Measurements from ENCODE around the gene P4HTM.

P4HTM gene

DNA sequence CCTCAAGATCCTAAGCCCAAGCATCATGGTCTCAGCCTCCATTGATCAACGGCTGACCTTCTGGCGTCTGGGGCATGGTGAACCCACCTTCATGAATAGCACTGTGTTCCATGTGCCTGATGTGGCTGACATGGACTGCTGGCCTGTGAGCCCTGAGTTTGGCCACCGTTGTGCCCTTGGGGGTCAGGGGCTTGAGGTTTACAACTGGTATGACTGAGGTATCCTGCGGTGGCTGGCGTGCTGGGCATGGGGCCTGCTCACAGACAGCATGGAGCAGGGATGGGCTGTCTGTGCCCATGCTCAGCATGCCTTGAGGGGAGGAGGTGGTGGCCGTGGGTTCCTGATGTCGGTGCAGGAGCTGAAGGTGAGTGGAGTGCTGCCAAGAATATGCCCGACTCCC lies 25.0 kb downstream of the P4HTM start:
- H3K36me3 ChIP-seq (ENCODE audit: control insufficient read depth, insufficient read depth, low read length) = peaks cover 23% of the 10 kb centered on the region
- peaks cover 9% of the 10 kb centered on the region for H3K4me1 ChIP-seq (ENCODE audit: control insufficient read depth, insufficient read depth, low read length)
- H3K9me3 ChIP-seq (ENCODE audit: control insufficient read depth, insufficient read depth, low read length) = no peaks in the 10 kb centered on the region
- no peak overlapping the region for H3K4me3 ChIP-seq (ENCODE audit: low read depth, low read length)
- H3K27me3 ChIP-seq (ENCODE audit: control insufficient read depth, insufficient read depth, low read length) = no peaks in the 10 kb centered on the region
- H3K9ac ChIP-seq (ENCODE audit: low read depth, low read length) = no peak overlapping the region

GRCh38 chr3:49015765-49016164 lies 25.7 kb downstream of the P4HTM start:
- Histone ChIP-seq H3K36me3 (ENCODE audit: control insufficient read depth, insufficient read depth, low read length) (peaks cover 23% of the 10 kb centered on the region), H3K9me3 (ENCODE audit: control insufficient read depth, insufficient read depth, low read length) (no peaks in the 10 kb centered on the region), H3K4me3 (ENCODE audit: low read depth, low read length) (no peak overlapping the region), H3K9ac (ENCODE audit: low read depth, low read length) (no peak overlapping the region), H3K4me1 (ENCODE audit: control insufficient read depth, insufficient read depth, low read length) (peaks cover 11% of the 10 kb centered on the region), H3K27me3 (ENCODE audit: control insufficient read depth, insufficient read depth, low read length) (no peaks in the 10 kb centered on the region)

GRCh38 chr3:49016414-49017228 lies 26.6 kb downstream of the P4HTM start:
- Histone ChIP-seq H3K4me3 (ENCODE audit: low read depth, low read length) (no peak overlapping the region), H3K9me3 (ENCODE audit: control insufficient read depth, insufficient read depth, low read length) (no peaks in the 10 kb centered on the region), H3K36me3 (ENCODE audit: control insufficient read depth, insufficient read depth, low read length) (peaks cover 21% of the 10 kb centered on the region), H3K27me3 (ENCODE audit: control insufficient read depth, insufficient read depth, low read length) (no peaks in the 10 kb centered on the region), H3K4me1 (ENCODE audit: control insufficient read depth, insufficient read depth, low read length) (peaks cover 11% of the 10 kb centered on the region), H3K9ac (ENCODE audit: low read depth, low read length) (no peak overlapping the region)

GRCh38 chr3:49017229-49017970 lies 27.4 kb downstream of the P4HTM start:
- peak overlapping the region; percentile 54 for H3K9ac ChIP-seq (ENCODE audit: low read depth, low read length)
- H3K4me3 ChIP-seq (ENCODE audit: low read depth, low read length) = peak overlapping the region; percentile 77

GRCh38 chr3:49017971-49018706 lies 28.1 kb downstream of the P4HTM start, which contains the start of gene DALRD3:
TSS of gene DALRD3 (minus strand) at chr3:49018580. CDS start at chr3:49018564, 16 bp downstream.
- H3K4me1 ChIP-seq (ENCODE audit: control insufficient read depth, insufficient read depth, low read length) = peaks cover 15% of the 10 kb centered on the region
- no peaks in the 10 kb centered on the region for H3K9me3 ChIP-seq (ENCODE audit: control insufficient read depth, insufficient read depth, low read length)
- H3K4me3 ChIP-seq (ENCODE audit: low read depth, low read length) = peak within 1 kb of the TSS; percentile 77
- peak within 1 kb of the TSS; percentile 54 for H3K9ac ChIP-seq (ENCODE audit: low read depth, low read length)
- H3K27me3 ChIP-seq (ENCODE audit: control insufficient read depth, insufficient read depth, low read length) = no peaks in the 10 kb centered on the region
- peaks cover 19% of the 10 kb centered on the region for H3K36me3 ChIP-seq (ENCODE audit: control insufficient read depth, insufficient read depth, low read length)

More at GRCh38 chr3:49017229-49017970, 27.4 kb downstream of the P4HTM start:
- H3K36me3 ChIP-seq (ENCODE audit: control insufficient read depth, insufficient read depth, low read length) = peaks cover 19% of the 10 kb centered on the region
- H3K4me1 ChIP-seq (ENCODE audit: control insufficient read depth, insufficient read depth, low read length) = peaks cover 11% of the 10 kb centered on the region
- H3K9me3 ChIP-seq (ENCODE audit: control insufficient read depth, insufficient read depth, low read length) = no peaks in the 10 kb centered on the region
- H3K27me3 ChIP-seq (ENCODE audit: control insufficient read depth, insufficient read depth, low read length) = no peaks in the 10 kb centered on the region

DNA sequence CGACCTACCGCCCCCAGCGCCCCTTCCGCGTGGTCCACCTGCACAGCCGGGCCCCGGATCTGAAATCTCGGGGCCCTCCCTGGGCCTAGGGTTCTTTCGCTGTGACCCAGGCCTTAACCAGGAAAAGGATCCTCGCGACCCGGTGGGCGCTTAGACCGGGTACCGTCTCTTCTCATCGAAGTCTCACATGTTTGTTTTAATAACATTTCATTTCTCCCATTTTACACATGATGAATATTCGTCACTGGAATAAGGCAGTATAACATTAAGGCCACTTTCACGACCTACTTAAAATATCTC lies 28.6 kb downstream of the P4HTM start:
- Histone ChIP-seq H3K4me3 (ENCODE audit: low read depth, low read length) (peak overlapping the region; percentile 77), H3K27me3 (ENCODE audit: control insufficient read depth, insufficient read depth, low read length) (no peaks in the 10 kb centered on the region), H3K9me3 (ENCODE audit: control insufficient read depth, insufficient read depth, low read length) (no peaks in the 10 kb centered on the region), H3K9ac (ENCODE audit: low read depth, low read length) (no peak overlapping the region), H3K36me3 (ENCODE audit: control insufficient read depth, insufficient read depth, low read length) (peaks cover 21% of the 10 kb centered on the region), H3K4me1 (ENCODE audit: control insufficient read depth, insufficient read depth, low read length) (peaks cover 16% of the 10 kb centered on the region)

DNA sequence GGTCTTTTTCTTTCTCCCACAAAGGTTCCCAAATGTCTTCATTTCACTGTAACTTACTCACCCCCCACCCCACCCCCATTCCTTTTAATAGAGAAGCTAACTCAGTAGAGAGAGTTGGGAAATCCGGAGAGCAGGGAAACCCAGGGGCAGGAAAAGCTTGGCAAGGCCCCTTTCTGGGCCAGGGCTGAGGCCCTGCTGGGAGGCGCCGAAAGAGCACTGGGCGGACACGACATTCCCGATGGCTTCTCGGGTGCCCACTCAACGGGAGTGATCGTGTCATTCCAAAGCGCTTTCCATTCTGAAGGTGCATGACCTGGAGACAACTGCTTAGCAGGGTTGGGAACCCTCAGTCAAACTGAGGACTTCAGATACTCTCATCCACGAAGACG lies 29.9 kb downstream of the P4HTM start:
- Histone ChIP-seq H3K4me3 (ENCODE audit: low read depth, low read length) (peak overlapping the region; percentile 87), H3K9ac (ENCODE audit: low read depth, low read length) (peak overlapping the region; percentile 79), H3K4me1 (ENCODE audit: control insufficient read depth, insufficient read depth, low read length) (peaks cover 13% of the 10 kb centered on the region), H3K36me3 (ENCODE audit: control insufficient read depth, insufficient read depth, low read length) (peaks cover 26% of the 10 kb centered on the region), H3K27me3 (ENCODE audit: control insufficient read depth, insufficient read depth, low read length) (no peaks in the 10 kb centered on the region), H3K9me3 (ENCODE audit: control insufficient read depth, insufficient read depth, low read length) (no peaks in the 10 kb centered on the region)

DNA sequence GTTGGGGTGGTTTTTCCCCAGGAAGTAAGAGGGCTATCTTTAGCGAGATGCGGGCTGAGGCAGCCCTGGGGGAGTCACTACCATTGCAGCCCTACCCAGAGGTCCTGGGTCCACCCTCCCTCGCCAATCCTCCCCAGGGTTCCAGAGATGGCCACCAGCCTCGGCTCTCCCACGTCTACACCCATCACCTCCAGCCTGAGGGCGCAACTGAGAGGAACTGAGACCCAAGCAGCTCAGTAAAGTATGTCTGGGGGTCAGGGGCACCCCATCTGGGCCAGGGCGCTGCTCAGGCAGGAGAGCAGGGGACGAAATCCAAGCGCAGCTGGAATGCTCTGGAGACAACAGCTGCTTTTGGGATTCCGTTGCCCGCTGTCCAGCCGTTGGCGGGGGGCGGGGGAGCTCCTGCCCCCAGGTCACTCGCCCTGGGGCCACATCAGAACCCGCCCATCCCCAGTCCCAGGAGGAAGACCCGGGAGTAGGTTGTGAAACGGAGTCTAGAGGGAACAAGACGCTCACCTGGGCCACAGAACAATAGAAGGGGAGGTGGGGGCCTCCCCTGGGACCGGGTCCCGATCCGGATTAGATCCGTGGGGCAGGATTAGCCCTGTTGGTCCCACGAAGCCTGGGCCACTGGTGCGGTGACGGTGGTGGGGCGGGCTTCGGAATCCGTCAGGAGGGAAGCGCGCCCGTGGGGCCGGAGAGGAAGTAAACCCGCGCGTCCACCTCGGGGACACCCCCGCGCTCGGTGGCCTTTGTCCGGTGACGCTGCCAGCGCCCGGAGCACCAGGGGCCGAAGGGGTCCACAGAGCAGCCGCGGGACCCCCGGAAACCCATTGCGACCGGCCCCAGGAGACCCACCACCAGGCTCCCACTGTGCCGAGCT lies 30.5 kb downstream of the P4HTM start:
- no peaks in the 10 kb centered on the region for H3K27me3 ChIP-seq (ENCODE audit: control insufficient read depth, insufficient read depth, low read length)
- peaks cover 26% of the 10 kb centered on the region for H3K36me3 ChIP-seq (ENCODE audit: control insufficient read depth, insufficient read depth, low read length)
- H3K9ac ChIP-seq (ENCODE audit: low read depth, low read length) = peak overlapping the region; percentile 79
- H3K4me1 ChIP-seq (ENCODE audit: control insufficient read depth, insufficient read depth, low read length) = peaks cover 13% of the 10 kb centered on the region
- H3K4me3 ChIP-seq (ENCODE audit: low read depth, low read length) = peak overlapping the region; percentile 87
- H3K9me3 ChIP-seq (ENCODE audit: control insufficient read depth, insufficient read depth, low read length) = no peaks in the 10 kb centered on the region

DNA sequence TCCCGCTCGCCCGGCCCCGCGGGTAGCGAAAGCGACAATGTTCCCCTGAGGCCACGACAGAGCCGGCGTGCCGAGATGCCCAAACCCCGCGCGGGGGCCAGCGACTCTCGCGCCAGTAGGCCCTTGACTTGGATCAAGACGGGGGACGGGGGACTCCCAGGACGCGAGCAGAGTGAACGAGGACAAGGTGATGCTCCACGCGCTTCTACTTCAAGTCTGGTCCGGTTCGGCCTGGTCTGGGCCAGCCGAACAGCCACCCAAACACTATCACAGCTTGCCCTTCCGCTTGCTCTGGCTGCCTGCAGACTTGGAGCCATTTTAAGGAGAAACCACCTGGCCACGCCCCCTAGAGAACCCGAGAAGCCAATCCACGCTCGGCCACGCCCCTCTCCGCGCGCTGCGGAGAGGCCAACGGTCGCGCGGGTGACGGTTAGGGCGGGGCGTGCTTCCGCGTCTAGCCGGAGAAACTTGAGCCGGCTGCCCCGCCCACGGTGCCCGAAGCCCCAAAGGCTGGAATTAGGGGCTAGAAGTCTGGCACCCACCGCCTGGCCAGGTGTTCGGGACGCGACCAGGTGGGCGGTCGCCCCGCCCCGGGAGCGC lies 31.3 kb downstream of the P4HTM start:
- Histone ChIP-seq H3K9ac (ENCODE audit: low read depth, low read length) (peak overlapping the region; percentile 96), H3K4me3 (ENCODE audit: low read depth, low read length) (peak overlapping the region; percentile 92), H3K27me3 (ENCODE audit: control insufficient read depth, insufficient read depth, low read length) (no peaks in the 10 kb centered on the region), H3K9me3 (ENCODE audit: control insufficient read depth, insufficient read depth, low read length) (no peaks in the 10 kb centered on the region), H3K4me1 (ENCODE audit: control insufficient read depth, insufficient read depth, low read length) (peaks cover 13% of the 10 kb centered on the region), H3K36me3 (ENCODE audit: control insufficient read depth, insufficient read depth, low read length) (peaks cover 29% of the 10 kb centered on the region)

- Histone ChIP-seq H3K27me3 (ENCODE audit: control insufficient read depth, insufficient read depth, low read length) (no peaks in the 10 kb centered on the region), H3K9ac (ENCODE audit: low read depth, low read length) (peak within 1 kb of the TSS; percentile 96), H3K36me3 (ENCODE audit: control insufficient read depth, insufficient read depth, low read length) (peaks cover 36% of the 10 kb centered on the region), H3K4me1 (ENCODE audit: control insufficient read depth, insufficient read depth, low read length) (peaks cover 13% of the 10 kb centered on the region), H3K9me3 (ENCODE audit: control insufficient read depth, insufficient read depth, low read length) (no peaks in the 10 kb centered on the region), H3K4me3 (ENCODE audit: low read depth, low read length) (peak within 1 kb of the TSS; percentile 92)
Observed at GRCh38 chr3:49021813-49022687, 32.0 kb downstream of the P4HTM start, which contains the start of gene NDUFAF3. TSS of gene NDUFAF3 (plus strand) at chr3:49022121. CDS start at chr3:49022145, 24 bp downstream.

All from iPS-15b (cell line).